HUDEP-2 (cell line): ENCODE measurements around the gene HIGD2B.
"Not testable (repeated sequence)": the region's sequence is repeated elsewhere in the genome, so short reads cannot be mapped to it uniquely, and the experiment has no call there.

Experiments
- DNase-seq, 76 experiments: peaks; one replicate each; lab custom pipeline; 2025; ENCODE audit not compliant: unreplicated experiment in 76 of 76; lab: John Stamatoyannopoulos, UW

Gene HIGD2B, protein sequence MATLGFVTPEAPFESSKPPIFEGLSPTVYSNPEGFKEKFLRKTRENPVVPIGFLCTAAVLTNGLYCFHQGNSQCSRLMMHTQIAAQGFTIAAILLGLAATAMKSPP

DNA sequence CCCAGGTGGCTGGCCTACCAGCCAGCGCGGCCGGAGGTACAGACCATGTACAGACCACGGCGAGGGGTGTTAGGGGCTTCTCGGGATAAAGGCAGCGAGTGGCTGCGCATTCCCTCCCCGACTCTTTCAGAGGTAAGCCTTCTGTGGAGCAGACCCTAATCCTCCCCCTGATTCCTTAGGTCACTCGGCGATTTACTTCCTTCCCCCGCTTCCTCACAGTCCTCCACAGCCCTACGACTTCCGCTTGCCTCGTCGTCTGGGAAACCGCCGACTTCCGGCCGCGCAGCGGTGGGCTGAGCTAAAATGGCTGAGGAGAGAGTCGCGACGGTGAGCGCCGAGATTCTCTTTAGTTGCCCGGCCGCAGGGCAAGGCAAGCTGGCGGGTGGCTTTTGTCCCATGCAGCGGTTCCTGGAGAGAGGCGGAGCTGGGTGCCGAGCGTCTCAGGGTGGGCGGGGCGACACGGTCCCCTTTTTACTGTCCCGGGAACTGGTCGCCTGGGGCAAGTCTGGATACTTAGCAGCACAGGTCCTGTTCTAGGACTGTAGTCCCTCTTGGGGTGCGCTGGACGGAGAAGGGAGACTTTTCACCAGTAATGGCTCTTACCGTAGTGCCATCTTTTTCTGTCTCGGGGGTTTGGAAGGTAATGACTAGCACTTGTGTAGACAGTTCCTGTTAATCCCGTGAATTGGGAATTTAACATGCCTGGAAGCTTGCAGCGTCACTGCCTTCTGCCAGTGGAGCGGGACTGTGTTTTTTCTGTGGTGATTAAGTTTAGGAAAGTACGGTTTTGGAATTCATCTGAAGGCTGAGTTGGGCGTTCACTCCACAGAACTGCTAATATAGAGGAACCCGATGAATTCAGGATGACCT, at the start of gene HIGD2B, which contains the start of gene BBS4:
Gene HIGD2B (minus strand): TSS at position 258 of the 870 bp plus-strand sequence. CDS start 9,808 bp downstream, outside the sequence.
Gene BBS4 (plus strand): TSS at position 283 of the 870 bp plus-strand sequence. CDS start 21 bp downstream, at position 304.
- DNase-seq: no peak

DNA sequence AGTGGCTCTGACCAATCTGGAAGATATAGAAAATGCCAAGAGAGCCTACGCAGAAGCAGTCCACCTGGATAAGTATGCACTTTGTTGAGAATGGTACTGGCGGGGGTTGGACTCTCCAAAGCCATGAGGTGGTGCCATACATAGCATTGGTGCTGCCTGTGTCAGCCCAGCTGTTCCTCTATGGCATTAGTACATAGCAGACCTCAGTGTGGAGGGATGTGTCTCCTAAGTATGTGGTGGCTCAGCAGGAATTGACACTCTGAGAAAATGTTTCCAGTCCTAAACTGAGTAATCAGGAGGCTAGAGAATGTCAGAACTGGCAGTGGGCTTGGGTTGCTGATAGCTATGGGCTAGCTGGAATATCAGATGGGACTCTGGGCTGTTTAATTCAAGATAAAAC, 49.1 kb upstream of the HIGD2B start:
- no peak for DNase-seq

DNA sequence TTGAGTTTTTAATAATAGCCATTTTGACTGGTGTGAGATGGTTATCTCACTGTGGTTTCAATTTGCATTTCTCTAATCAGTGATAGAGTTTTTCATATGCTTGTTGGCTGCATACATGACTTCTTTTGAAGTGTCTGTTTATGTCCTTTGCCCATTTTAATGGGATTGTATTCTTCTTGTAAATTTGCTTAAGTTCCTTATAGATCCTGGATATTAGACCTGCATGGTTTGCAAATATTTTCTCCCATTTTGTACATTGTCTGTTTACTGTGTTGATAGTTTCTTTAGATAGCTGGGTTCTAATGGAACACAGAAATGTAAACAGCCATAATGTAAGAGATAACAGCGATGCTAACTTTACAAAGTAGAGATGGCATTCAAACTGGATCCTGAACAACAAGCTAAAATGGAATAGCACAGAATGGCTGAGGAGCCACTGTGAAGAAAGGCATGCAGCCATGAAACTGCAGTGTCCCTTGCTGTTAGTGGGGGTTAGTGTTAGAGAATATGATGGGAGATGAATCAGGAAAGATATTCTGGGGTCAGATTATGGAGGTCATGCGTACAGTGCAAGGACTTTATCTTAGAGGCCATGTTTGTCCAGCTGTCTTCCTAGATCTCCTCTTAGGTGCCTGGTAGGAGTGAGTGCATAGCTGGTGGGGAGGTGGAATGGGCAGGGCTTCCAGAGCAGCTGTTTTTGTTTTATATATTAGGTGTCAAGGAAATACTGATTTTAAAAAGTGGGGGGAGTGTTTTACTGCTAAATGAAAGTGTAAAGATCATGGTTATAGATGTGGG, 48.2 kb upstream of the HIGD2B start:
- DNase-seq: no peak

DNA sequence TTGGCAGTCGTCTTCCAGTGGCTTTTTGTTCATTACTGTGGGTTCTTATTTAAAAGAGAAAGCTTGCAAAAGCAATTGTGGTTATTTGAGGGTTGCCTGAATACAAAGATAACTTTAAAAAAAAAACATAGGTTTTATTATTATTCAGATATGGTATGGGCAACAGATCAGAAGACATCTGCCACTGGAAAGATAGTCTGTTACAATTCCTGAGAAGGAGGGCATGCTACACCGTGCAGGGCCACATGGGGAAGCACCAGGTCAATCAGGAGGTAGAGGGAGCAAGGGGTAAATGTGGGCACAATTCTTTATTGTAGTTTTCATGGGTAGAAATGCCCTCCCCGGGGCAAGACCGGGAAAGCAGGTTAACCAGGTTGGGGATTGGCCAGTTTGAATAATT, 46.5 kb upstream of the HIGD2B start:
- DNase-seq: no peak

DNA sequence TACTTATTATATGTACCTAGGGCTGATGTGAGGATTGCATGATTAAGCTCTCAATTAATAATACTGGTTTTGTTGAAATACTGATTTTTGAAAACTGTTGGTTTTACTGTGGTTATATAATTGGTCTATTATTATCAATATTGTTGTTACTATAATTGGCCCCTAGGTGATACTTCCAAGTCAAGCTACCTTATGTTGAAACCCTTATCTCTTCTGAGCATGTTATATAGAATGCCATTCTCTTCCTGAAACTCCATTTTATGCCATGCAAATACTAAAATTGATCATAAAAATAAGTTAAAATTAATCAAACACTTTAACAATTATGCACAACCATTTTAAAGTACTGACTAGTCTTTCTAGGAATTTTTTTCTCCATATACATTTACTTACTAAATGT, 46.1 kb upstream of the HIGD2B start:
- no peak for DNase-seq

DNA sequence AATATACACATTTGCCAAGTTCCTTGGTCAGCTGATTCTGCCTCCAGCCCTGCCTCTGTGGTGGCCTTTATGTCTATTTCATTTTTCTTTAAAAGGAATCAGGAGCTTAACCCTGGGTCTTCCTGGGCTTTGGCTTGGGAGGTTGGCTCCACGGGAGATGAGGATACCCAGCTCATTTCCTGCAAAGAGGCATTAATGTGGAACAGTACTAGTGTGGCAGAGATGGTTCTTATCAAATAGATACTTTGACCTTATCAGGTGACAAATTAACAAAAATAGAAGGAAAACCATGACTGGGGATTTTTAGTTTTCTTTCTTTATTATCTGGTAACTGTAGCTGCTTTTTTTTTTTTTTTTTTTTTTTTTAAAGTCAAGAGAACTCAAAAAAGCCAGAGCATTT, 42.8 kb upstream of the HIGD2B start:
- DNase-seq: no peak

DNA sequence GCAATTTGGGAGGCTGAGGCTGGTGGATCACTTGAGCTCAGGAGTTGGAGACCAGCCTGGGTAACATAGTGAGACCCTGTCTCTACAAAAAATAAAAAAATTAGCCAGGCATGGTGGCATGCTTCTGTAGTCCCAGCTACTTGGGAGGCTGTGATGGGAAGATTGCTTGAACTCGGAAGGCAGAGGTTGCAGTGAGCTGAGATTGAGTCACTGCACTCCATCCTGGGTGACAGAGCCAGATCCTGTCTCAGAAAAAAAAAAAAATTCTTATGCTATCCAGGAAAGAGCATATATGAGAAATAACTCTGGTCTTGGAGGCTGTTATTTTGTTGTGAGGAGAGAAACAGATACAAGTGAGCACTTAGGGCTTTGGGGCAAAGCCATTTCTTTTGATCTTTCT, 42.3 kb upstream of the HIGD2B start:
- DNase-seq: not testable (repeated sequence)

DNA sequence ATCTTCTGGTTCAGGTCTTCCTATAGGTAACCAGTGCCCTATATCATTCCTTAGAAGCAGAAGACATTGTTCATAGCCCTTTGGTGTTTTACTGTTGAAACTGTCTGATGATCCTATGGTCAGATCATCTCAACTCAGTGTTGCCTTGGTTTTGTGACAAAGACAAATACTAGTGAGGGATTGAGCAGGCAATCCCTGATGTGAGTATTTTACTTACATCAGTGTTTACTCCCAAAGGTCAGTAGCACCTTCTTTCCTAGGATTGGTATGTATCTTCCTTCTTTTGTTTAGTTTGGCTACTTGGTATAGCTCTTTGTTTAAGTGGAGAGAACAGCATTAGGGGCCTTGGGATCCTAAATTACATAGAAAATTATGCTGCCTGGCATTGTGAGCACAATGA, 41.2 kb upstream of the HIGD2B start:
- no peak for DNase-seq

DNA sequence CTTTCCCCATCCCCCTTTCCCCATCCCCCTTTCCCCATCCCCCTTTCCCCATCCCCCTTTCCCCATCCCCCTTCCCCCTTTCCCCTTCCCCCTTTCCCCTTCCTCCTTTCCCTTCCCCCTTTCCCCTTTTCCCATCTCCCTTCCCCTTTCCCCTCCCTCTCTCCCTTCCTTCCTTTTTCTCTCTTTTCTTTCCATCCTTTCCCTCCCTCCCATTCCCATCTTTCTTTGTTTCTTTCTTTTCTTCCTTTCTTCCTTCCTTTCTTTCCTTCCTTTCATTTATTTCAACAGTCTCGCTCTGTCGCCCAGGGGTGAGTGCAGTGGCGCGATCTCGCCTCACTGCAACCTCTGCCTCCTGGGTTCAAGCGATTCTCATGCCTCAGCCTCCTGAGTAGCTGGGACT, 39.9 kb upstream of the HIGD2B start:
- not testable (repeated sequence) for DNase-seq

DNA sequence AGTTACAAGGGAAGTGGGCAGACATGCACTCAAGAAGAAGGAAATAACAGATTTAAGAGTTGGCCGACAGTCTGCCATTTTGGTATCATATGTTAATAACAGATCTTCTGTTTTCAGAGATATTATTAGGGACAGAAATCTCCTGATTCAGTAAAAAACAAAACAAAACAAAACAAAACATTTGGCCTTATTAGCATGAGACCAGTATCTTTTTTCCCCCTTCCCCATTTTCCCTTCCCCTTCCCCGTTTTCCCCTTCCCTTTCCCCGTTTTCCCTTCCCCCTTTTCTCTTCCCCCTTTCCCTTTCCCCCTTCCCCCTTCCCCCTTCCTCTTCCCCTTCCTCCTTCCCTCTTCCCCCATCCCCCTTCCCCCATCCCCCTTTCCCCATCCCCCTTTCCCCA, 39.5 kb upstream of the HIGD2B start:
- no peak for DNase-seq

DNA sequence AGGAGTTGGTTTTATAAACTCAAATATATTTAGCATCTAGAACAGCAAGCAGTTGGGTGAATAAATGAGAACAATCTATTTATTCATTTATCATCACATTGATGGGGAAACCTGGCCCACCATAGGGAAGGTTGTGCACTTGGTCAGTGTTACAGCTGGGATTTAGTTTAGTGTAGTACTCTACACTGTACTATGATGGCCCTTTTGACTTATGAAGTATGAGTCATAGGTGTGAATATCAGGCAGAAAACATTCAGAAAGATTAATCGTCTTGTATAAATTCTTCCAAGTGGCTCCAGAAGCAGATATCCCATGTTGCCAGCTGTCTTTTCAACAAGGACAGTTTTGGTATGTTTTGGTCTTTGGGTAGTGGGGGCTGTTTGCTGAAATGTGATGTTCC, 38.0 kb upstream of the HIGD2B start:
- DNase-seq: no peak

DNA sequence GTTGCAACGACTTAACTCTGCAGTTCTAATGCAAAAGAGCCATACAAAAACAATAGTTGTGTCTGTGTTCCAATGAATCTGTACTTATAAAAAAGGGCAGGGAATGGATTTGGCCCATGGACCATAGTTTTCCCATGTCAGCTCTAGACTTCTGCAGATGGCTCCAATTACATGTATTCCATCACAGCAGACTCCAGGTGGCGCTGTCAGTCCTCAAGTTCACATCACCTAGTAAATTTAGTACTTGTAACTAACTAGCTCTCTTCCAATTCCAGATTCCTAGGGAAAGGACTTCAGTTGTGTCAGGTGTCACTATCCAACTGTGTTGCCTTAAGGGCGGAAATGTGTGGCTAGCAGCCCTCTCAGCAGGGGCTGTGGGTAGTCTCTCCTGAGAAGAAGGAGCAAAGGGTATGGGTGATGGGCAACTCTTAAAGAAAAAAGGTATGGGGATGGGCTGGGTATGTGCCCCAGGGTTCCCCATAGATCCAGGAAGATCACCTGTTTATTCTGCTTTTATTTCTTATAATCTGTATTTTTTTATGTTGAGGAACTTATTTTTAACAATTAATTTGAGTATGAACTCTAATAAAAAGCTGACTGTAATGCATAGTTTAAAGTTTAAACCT, 36.2 kb upstream of the HIGD2B start:
- DNase-seq: peak in 50 of 76 experiments; percentile 1 to 64 (median 28)

DNA sequence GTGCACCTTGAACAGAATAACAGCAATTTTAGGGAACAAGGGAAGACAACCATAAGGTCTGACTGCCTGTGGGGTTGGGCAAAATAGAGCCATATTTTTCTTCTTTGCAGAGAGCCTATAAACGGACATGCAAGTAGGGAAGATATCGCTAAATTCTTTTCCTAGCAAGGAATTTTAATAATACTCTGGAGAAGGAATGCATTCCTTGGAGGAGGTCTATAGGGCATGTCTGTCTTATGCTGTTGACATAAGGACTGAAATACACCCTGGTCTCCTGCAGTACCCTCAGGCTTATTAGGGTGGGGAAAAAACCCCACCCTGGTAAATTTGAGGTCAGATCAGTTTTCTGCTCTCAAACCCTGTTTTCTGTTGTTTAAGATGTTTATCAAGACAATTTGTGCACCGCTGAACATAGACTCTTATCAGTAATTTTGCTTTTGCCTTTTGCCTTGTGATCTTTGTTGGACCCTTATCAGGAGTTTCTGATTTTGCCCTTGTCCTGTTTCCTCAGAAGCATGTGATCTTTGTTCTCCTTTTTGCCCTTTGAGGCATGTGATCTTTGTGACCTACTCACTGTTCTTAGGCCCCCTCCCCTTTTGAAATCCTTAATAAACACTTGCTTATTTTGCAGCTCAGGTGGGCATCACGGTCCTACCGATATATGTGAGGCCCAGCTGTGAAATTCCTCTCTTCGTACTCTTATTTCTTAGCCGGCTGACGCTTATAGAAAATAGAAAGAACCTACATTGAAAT, 22.7 kb upstream of the HIGD2B start:
- DNase-seq: peak in 4 of 76 experiments; percentile 2 to 13 (median 6)

DNA sequence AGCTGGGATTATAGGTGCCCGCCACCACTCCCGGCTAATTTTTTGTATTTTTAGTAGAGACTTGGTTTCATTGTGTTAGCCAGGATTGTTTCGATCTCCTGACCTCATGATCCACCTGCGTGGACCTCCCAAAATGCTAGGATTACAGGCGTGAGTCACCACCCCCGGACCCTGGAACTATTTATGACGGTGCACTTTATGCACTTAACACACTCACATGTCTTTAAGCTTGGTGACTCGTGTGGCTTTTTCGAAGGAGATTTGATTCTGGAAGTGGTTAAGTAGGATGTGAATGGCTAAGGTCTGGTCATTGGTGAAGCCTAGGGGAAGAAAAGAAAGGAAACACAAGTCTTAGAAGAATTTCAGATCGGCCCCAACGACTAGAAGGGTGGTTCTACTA, 20.3 kb upstream of the HIGD2B start:
- no peak for DNase-seq

DNA sequence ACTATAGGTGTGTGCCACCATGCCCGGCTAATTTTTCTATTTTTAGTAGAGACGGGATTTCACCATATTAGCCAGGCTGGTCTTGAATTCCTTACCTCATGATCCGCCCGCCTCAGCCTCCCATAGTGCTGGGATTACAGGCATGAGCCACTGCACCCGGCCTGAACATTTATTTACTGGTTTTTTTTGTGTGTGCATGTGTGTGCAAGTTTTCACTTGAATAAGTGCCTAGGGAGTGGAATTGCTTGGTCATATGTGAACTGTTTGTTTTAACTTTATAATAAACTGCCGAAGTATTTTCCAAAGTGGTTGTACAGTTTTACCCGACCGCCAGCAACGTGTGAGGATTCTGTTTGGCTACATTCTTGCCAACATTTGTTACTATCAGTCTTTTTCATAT, 14.1 kb upstream of the HIGD2B start:
- DNase-seq: no peak

DNA sequence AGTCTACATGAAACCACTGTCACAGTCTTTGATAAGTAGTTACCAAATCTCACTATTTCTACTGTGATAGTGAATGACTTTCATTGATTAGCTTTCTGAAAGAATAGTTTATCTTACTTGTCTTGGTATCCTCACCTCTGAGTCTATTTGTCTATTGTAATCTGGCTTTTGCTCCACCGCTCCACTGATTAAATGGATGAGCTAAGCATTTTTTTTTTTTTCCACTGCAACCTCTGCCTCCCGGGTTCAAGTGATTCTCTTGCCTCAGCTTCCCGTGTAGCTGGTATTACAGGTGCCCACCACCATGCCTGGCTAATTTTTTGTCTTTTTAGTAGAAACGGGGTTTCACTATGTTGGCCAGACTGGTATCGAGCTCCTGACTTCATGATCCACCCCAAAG, 13.0 kb upstream of the HIGD2B start:
- no peak for DNase-seq

DNA sequence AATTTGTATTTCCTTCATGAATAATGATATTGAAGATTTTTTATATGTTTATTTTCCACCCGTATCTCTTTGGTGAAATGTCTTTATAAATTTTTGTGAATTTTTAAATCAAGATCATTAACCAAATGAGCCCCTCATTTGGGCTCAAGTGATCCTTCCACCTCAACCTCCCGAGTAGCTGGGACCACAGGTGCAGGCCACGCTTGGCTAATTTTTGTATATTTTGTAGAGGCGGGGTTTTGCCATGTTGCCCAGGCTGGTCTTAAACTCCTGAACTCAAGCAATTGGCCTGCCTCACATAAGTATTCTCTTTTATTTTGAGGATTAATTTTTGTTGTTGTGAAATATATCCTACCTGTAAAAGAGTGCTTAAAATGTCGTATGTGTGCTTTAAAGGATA, 5.0 kb upstream of the HIGD2B start:
- DNase-seq: no peak

DNA sequence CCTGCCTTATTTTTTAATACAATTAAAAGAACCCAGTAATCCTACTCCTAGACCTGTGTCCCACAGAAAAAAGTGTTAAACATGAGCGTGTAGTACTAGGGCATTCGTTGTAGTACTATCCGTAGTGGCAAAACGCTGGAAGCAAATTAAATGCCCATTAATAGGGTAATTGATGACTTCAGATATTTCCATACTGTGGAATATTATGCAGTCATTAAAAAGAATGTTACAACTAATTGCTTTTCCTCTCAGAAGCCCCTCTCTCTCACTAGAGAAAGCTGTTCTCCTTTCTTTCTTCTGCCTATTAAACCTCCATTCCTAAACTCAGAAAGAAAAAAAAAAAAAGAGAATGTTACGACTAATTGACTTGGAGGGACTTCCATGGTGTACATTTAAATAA, 2.7 kb upstream of the HIGD2B start:
- no peak for DNase-seq

DNA sequence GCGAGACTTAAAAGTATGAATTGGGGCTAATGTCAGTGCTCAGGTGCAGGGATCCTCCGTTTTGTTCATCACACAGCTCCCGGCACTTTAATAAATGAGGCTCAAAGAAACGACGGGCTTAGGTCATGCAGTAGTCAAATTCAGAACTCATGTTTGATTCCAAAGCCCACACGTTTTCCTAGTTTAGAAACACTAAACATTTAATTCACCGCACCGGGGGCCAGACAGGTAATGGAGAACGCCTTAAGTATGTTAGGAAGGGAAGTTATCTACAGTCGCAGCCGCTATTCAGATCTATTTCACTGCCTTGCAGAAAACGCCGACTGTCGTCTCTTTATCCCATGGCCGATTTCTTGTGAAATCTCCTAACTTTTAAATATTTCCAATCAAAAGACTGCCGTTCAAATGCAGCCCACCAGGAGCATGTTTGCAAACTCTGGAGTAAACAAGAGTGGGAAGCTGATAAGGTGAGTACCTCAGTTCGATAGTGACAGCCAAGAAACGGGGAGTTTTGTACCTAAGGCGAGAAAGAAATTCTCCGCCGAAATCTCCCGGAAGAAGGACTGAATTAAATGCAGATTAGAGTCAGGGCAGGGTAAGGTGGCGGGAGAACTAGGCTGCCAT, 569 bp downstream of the HIGD2B start:
- DNase-seq: no peak

DNA sequence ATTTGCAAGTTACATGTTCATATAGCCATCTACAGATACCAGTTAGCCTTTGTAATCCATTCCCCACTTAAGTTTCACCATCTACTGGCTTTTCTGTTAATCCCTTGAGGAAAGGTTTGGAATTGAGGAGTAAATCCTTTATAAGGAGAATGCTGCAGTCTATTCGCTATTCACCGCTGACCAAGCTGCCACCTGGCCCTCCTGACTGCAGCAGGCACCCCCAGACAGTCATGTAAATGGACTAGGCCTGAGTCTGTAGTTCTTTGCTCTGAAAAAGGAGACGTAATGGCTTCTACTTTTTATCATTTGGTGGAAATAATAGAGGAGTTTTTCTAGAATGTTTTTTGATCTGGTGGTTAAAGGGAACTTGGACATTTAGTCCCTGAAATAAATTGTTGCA, 3.2 kb downstream of the HIGD2B start:
- no peak for DNase-seq
